Activated B cell treated with CpG ODN at 0.5 μM for 24 hours (primary cell): ENCODE results near the gene TSPAN19. TPM values are rescaled to one million over a fixed set of nuclear protein-coding genes. Genes with fewer than 3 reads are reported as not detected.

Experiments
- ATAC-seq: fragments of 200-7000 bp; cut with Tn5 transposase; one replicate; pipeline ENCODE4 v1.10.0; 2021; ENCODE audit warnings: low read depth, mild to moderate bottlenecking, moderate library complexity
- CTCF ChIA-PET: fragments of 350-600 bp; sonication (Branson Sonifier 250); formaldehyde crosslinking; loops from one replicate; lab custom pipeline; 2021; ENCODE audit warnings: antibody characterized with exemption; lab: Charles Lee
- POLR2A ChIA-PET: fragments of 350-600 bp; sonication (Branson Sonifier 250); formaldehyde crosslinking; loops from one replicate; lab custom pipeline; 2021; ENCODE audit warnings: antibody characterized with exemption; lab: Charles Lee
- DNase-seq: peaks from one replicate; pipeline ENCODE4 v3.0.0; 2022
- H3K27ac Mint-ChIP-seq: one replicate; pipeline ENCODE4 v1.8.0; 2020; ENCODE audit warnings: mixed read lengths
- H3K27me3 Mint-ChIP-seq: one replicate; pipeline ENCODE4 v1.8.0; 2021; ENCODE audit warnings: mixed read lengths
- H3K36me3 Mint-ChIP-seq: one replicate; pipeline ENCODE4 v1.8.0; 2021; ENCODE audit warnings: low read depth, mixed read lengths
- H3K4me1 Mint-ChIP-seq: one replicate; pipeline ENCODE4 v1.8.0; 2021; ENCODE audit warnings: mixed read lengths
- H3K4me3 Mint-ChIP-seq: one replicate; pipeline ENCODE4 v1.8.0; 2020; ENCODE audit warnings: mild to moderate bottlenecking, mixed read lengths
- H3K9me3 Mint-ChIP-seq: one replicate; pipeline ENCODE4 v1.8.0; 2020; ENCODE audit warnings: mixed read lengths
- intact Hi-C: fragments of 100-400 bp; cut with micrococcal nuclease; formaldehyde crosslinking; loops from one replicate; pipeline ENCODE4 v1.15.1; 2024
- total RNA-seq: library from RNA; stranded (reverse); gene quantifications from 2 replicates; pipeline ENCODE4 v1.2.3, GENCODE V29; 2022
- TF ChIP-seq, protein P1 (sequence below): fragments of 200-600 bp; IDR thresholded peaks from one replicate; pipeline ENCODE4 v1.8.0; 2022; ENCODE audit warnings: antibody characterized with exemption, mild to moderate bottlenecking

Gene TSPAN19
- total RNA-seq, 1 donor from 2014 or later: not detected

DNA sequence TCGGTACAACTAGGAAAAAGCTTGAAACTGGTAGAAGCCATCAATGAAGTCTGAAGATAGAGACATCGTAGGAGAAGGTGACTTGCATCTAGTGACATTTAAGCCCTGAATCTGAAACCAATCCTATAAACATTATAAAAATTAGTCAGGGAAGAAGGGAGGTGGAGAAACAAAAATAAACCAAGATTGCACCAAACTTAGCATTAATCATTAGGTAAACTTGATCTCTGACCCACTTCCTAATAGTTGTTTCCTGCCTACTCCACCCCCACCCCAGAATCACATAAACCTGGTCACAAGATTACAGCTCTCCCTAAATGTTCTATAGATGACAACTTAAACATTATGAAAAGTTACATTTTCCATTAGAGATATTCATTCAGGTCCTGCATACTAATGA is 40.4 kb downstream of the TSPAN19 start:
- POLR2A ChIA-PET: no interaction called here
- intact Hi-C loops: no loop called here
- CTCF ChIA-PET: no interaction called here
- DNase-seq: no peak
- Mint-ChIP-seq H3K4me1 (no peaks in the 10 kb centered on the region), H3K27me3 (no peaks in the 10 kb centered on the region), H3K9me3 (no peaks in the 10 kb centered on the region), H3K36me3 (no peaks in the 10 kb centered on the region), H3K27ac (no peak overlapping the region), H3K4me3 (no peak overlapping the region)
- ATAC-seq: no peak
- TF ChIP-seq, protein P1, sequence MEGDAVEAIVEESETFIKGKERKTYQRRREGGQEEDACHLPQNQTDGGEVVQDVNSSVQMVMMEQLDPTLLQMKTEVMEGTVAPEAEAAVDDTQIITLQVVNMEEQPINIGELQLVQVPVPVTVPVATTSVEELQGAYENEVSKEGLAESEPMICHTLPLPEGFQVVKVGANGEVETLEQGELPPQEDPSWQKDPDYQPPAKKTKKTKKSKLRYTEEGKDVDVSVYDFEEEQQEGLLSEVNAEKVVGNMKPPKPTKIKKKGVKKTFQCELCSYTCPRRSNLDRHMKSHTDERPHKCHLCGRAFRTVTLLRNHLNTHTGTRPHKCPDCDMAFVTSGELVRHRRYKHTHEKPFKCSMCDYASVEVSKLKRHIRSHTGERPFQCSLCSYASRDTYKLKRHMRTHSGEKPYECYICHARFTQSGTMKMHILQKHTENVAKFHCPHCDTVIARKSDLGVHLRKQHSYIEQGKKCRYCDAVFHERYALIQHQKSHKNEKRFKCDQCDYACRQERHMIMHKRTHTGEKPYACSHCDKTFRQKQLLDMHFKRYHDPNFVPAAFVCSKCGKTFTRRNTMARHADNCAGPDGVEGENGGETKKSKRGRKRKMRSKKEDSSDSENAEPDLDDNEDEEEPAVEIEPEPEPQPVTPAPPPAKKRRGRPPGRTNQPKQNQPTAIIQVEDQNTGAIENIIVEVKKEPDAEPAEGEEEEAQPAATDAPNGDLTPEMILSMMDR: no peak

DNA sequence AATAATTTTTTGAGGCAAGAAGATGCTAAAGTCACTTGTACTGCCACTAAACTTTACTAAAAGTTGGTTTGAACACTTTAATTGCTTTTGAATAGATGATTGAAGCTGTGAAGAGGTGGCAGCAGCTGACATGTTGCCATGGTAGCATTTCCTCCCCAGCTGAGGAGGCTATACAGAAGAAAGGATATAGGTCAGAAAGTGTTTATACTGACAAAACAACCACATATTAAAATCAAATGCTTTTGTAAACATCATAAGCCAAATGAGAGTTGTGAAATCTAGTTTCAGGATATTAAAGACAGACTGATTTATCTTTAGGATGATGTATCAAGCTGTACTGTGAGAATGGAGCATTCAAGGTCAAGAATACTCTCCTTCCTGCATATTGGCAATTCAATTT is 41.7 kb downstream of the TSPAN19 start:
- TF ChIP-seq, protein P1: no peak
- no peak for DNase-seq
- POLR2A ChIA-PET: no interaction called here

DNA sequence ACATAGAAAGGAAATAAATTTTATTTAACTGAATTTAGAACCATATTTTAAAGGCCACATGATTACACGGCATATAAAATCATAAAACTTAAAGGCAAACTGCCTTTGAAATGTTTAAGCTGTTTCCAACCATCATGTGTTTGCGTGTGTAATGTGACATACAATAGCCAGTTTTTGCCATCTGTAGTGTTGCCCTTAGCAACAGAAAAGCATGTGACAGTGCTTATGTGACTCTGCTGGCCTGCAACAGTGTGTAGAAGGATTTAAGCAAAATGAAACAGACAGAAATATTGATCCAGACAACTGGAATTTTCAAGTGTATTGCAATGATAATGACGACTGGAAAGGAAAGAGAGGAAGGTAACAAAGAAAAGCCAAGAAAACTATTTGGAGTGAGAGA is 49.5 kb downstream of the TSPAN19 start:
- Mint-ChIP-seq H3K9me3 (no peaks in the 10 kb centered on the region), H3K4me3 (no peak overlapping the region), H3K27me3 (no peaks in the 10 kb centered on the region), H3K27ac (no peak overlapping the region), H3K4me1 (no peaks in the 10 kb centered on the region), H3K36me3 (no peaks in the 10 kb centered on the region)
- no peak for ATAC-seq
- intact Hi-C loops: no loop called here
- TF ChIP-seq, protein P1: no peak
- CTCF ChIA-PET: no interaction called here
- no peak for DNase-seq
- POLR2A ChIA-PET: no interaction called here

More for the DNA sequence above, 41.7 kb downstream of the TSPAN19 start:
- no peak for ATAC-seq
- H3K36me3 Mint-ChIP-seq: no peaks in the 10 kb centered on the region
- no peaks in the 10 kb centered on the region for H3K27me3 Mint-ChIP-seq
- no peak overlapping the region for H3K4me3 Mint-ChIP-seq
- intact Hi-C loops: no loop called here
- CTCF ChIA-PET: no interaction called here
- no peak overlapping the region for H3K27ac Mint-ChIP-seq
- H3K9me3 Mint-ChIP-seq: no peaks in the 10 kb centered on the region
- H3K4me1 Mint-ChIP-seq: no peaks in the 10 kb centered on the region

DNA sequence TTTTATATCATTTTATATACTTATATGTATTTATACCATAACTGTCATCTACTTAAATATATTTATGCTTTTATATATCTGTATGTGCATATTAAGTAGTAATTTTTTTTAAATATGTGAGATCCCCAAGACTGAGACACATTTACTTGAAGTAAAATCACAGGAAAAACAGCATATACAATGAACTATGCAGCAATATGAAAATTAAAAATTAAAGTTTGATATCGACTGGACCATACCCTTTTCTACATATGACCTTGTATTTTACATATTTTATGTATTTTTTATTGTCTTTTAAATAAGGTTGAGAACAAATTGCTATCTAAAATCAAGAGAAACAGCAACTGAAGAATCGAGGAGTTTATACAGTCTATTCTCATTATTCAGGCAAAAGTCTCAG is 50.0 kb downstream of the TSPAN19 start:
- Mint-ChIP-seq H3K36me3 (no peaks in the 10 kb centered on the region), H3K4me1 (no peaks in the 10 kb centered on the region), H3K27me3 (no peaks in the 10 kb centered on the region), H3K9me3 (no peaks in the 10 kb centered on the region), H3K27ac (no peak overlapping the region), H3K4me3 (no peak overlapping the region)
- intact Hi-C loops: no loop called here
- CTCF ChIA-PET: no interaction called here
- no peak for ATAC-seq
- no peak for DNase-seq
- TF ChIP-seq, protein P1: no peak
- POLR2A ChIA-PET: no interaction called here

DNA sequence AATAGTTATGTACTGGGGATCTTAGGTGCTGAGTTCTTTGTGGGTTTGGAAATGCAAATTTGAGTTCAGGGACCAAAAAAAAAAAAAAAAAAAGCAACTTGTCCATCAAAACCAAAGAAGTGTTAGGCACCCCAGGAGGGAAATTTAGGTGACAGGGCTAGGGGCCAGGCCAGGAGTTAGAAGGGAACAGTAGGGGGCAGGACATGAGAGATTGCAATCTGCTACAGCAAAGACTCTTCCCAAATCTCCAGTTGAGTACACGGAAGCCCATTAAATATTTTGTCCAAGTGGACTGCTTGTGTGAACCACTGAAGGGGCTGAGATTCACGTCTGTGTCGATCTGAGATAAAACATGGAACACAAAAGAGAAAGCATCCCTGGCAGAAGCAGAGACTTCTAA is 52.8 kb downstream of the TSPAN19 start:
- H3K4me3 Mint-ChIP-seq: no peak overlapping the region
- H3K9me3 Mint-ChIP-seq: no peaks in the 10 kb centered on the region
- no peak for ATAC-seq

More for the DNA sequence above, 52.8 kb downstream of the TSPAN19 start:
- TF ChIP-seq, protein P1: no peak
- intact Hi-C loops: no loop called here
- POLR2A ChIA-PET: no interaction called here
- DNase-seq: no peak
- CTCF ChIA-PET: no interaction called here
- Mint-ChIP-seq H3K4me1 (no peaks in the 10 kb centered on the region), H3K27me3 (no peaks in the 10 kb centered on the region), H3K27ac (no peak overlapping the region), H3K36me3 (no peaks in the 10 kb centered on the region)
